DOHH2 (cell line): ENCODE measurements around the gene AMPD3.

Experiments
- EZH2phosphoT487 ChIP-seq: fragments of 200-600 bp; sonication (generic); IDR thresholded peaks from 2 replicates; pipeline ENCODE4 v1.6.1; 2017; ENCODE audit warnings: borderline replicate concordance, mild to moderate bottlenecking, antibody characterized with exemption, low read length, moderate library complexity, mixed read lengths
- TF ChIP-seq, protein P1 (sequence below): fragments of 200-600 bp; sonication (generic); IDR thresholded peaks from one replicate; pipeline ENCODE4 v1.5.1; 2014; ENCODE audit warnings: antibody characterized with exemption, mild to moderate bottlenecking, low read depth, low read length; ENCODE audit not compliant: poor library complexity, severe bottlenecking

GRCh38 chr11:10413268-10413667 is 41.8 kb upstream of the AMPD3 start:
- TF ChIP-seq, protein P1, sequence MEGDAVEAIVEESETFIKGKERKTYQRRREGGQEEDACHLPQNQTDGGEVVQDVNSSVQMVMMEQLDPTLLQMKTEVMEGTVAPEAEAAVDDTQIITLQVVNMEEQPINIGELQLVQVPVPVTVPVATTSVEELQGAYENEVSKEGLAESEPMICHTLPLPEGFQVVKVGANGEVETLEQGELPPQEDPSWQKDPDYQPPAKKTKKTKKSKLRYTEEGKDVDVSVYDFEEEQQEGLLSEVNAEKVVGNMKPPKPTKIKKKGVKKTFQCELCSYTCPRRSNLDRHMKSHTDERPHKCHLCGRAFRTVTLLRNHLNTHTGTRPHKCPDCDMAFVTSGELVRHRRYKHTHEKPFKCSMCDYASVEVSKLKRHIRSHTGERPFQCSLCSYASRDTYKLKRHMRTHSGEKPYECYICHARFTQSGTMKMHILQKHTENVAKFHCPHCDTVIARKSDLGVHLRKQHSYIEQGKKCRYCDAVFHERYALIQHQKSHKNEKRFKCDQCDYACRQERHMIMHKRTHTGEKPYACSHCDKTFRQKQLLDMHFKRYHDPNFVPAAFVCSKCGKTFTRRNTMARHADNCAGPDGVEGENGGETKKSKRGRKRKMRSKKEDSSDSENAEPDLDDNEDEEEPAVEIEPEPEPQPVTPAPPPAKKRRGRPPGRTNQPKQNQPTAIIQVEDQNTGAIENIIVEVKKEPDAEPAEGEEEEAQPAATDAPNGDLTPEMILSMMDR = peak; percentile 56
- no peak for TF ChIP-seq EZH2phosphoT487
